SKM-1 (cell line): ENCODE results near the gene CYBRD1.
A peak's percentile ranks its signal among the peaks of the same experiment; 100 is the strongest.
"Not testable (repeated sequence)": the region's sequence is repeated elsewhere in the genome, so short reads cannot be mapped to it uniquely, and the experiment has no call there.

Source experiments
- DNase-seq: peaks from one replicate; lab custom pipeline; 2025; ENCODE audit not compliant: unreplicated experiment; lab: John Stamatoyannopoulos, UW

CYBRD1 gene

GRCh38 chr2:171515672-171516298 is 6.5 kb upstream of the CYBRD1 start:
- DNase-seq = no peak

- no peak for DNase-seq
Measured at GRCh38 chr2:171516793-171517192, 5.5 kb upstream of the CYBRD1 start.

- DNase-seq = no peak
Measured at GRCh38 chr2:171520471-171520870, 1.8 kb upstream of the CYBRD1 start.

GRCh38 chr2:171521361-171522051 is 768 bp upstream of the CYBRD1 start:
- no peak for DNase-seq

- no peak for DNase-seq
Measured at GRCh38 chr2:171522788-171523087, 464 bp downstream of the CYBRD1 start.

GRCh38 chr2:171523088-171524017 is 1.1 kb downstream of the CYBRD1 start:
- peak; percentile 61 for DNase-seq

GRCh38 chr2:171524018-171524401 is 1.7 kb downstream of the CYBRD1 start:
- no peak for DNase-seq

GRCh38 chr2:171529914-171530313 is 7.6 kb downstream of the CYBRD1 start:
- DNase-seq = no peak

- DNase-seq = no peak
Measured at GRCh38 chr2:171530378-171530777, 8.1 kb downstream of the CYBRD1 start.

- not testable (repeated sequence) for DNase-seq
Measured at GRCh38 chr2:171530859-171531258, 8.6 kb downstream of the CYBRD1 start.

GRCh38 chr2:171531291-171531690 is 9.0 kb downstream of the CYBRD1 start:
- no peak for DNase-seq

GRCh38 chr2:171531836-171532450 is 9.7 kb downstream of the CYBRD1 start:
- DNase-seq = no peak

GRCh38 chr2:171533331-171533730 is 11.1 kb downstream of the CYBRD1 start:
- DNase-seq = no peak

GRCh38 chr2:171535528-171535927 is 13.3 kb downstream of the CYBRD1 start:
- not testable (repeated sequence) for DNase-seq

GRCh38 chr2:171540437-171540836 is 18.2 kb downstream of the CYBRD1 start:
- DNase-seq = no peak

- no peak for DNase-seq
Measured at GRCh38 chr2:171541202-171541887, 19.1 kb downstream of the CYBRD1 start.

- DNase-seq = no peak
Measured at GRCh38 chr2:171545086-171545485, 22.8 kb downstream of the CYBRD1 start.

GRCh38 chr2:171547256-171547655 is 25.0 kb downstream of the CYBRD1 start:
- DNase-seq = no peak

GRCh38 chr2:171547720-171548119 is 25.4 kb downstream of the CYBRD1 start:
- DNase-seq = no peak

GRCh38 chr2:171550613-171551012 is 28.3 kb downstream of the CYBRD1 start:
- DNase-seq = no peak

- no peak for DNase-seq
Measured at GRCh38 chr2:171551836-171552235, 29.6 kb downstream of the CYBRD1 start.
